GM18868 (cell line): Measurements from ENCODE around the gene KCNT2.

ENCODE experiments used
- ATAC-seq: cut with Tn5 transposase; IDR thresholded peaks from one replicate; pipeline ENCODE4 v1.9.1; 2021; ENCODE audit warnings: mild to moderate bottlenecking, moderate library complexity; ENCODE audit not compliant: unreplicated experiment

The KCNT2 gene

GRCh38 chr1:196451103-196451502 is 157.1 kb downstream of the KCNT2 start:
- ATAC-seq, result no peak

GRCh38 chr1:196450143-196451095 is 157.8 kb downstream of the KCNT2 start:
- no peak for ATAC-seq

- no peak for ATAC-seq
Observed at GRCh38 chr1:196449460-196449859, 158.8 kb downstream of the KCNT2 start.

DNA sequence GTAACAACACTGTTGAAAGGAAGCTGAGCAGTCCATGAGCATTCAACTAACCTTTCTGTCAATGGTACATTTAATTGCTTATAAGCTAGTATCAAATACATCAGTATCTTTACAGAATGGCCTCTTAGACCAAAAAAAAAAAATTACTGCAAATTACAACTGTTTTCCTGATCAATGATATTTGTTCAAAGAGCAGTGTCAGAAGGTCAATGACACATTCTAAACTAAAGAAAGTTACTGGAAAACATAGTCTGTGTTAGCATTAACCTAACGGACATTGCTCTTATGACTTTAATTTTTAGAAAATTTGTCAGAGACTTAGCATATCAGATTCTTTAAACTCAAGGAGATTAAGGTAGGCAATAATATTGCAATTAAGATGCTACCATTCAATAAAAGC is 162.5 kb downstream of the KCNT2 start:
- ATAC-seq, result no peak

DNA sequence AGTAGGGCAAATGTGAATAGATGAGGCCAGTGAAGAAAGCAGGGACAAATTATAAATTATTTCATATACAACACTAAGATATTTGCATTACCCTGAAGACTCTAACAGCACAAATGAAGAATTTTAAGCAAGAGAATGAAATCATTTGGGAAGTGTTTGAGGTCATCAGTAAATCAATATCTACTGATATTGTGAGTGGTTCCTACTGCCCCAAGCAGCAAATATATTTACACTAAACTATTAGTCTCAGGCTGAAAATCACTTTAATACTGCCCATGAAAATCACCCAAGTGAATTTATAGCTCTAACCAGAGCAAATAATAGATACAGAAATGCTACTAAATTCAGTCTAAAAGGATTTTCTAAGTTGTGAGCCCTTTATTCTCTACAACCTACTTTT is 163.6 kb downstream of the KCNT2 start:
- ATAC-seq, result no peak

DNA sequence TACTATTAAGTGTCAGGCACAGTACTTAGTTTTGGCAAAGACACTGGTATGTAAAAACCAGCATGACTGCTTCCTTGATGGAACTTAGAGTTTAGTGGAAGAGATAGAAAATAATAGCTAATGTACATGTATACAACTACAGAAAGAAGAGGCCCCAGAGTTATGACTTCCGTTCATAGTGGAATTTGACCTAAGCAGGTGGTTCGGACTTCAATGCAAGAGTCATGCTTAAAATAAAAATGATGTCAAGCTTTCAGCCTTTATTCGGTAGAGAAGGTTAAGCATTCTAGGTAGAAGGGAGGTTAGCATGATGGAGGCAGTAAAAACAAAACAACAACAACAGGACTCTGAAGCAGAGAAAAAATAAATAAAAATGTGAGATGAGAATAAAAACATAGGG is 165.9 kb downstream of the KCNT2 start:
- ATAC-seq, result no peak

- no peak for ATAC-seq
Observed at GRCh38 chr1:196440711-196441110, 167.5 kb downstream of the KCNT2 start.

DNA sequence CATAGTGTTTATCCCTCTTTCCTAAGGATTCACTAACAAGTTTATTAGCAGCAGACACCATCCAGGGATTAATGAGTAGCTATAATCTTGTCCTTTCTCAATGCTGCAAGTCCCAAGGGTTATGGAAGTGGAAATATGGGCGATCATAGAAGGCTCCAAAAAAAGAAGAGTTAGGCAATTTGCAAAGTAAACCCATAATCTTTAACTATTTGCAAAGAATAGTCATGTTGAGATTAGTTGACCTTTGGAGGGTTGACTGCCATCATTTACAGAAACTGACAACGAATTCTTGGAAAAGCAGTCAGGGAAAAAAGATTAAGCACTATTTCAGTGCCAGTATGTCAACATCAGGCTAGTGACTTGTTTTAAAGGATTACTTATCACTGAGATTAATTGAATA is 169.9 kb downstream of the KCNT2 start:
- ATAC-seq, result no peak

DNA sequence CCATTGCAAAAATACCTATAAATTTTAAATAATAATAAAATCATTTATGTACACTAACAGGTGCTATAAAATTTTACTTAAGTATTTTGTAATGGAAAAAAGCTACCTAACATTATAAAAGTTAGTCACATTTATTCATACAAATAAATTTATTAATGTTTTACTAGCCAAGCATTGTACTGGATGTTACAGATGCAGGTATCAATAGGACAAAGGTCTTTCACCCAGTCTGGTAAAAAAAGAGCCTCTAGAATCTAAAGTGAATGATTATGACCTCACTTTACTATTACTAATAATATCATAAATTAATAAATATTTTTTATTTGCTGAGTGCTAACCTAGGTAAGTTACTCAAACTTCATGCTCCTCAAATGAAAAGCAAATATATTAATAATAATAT is 170.6 kb downstream of the KCNT2 start:
- ATAC-seq, result no peak

GRCh38 chr1:196433000-196433399 is 175.2 kb downstream of the KCNT2 start:
- ATAC-seq, result no peak

- ATAC-seq, result no peak
Observed at GRCh38 chr1:196427976-196428734, 180.1 kb downstream of the KCNT2 start.

GRCh38 chr1:196425513-196425912 is 182.7 kb downstream of the KCNT2 start:
- ATAC-seq, result no peak

- ATAC-seq, result no peak
Observed at GRCh38 chr1:196423612-196424011, 184.6 kb downstream of the KCNT2 start.

- no peak for ATAC-seq
Observed at GRCh38 chr1:196418772-196419171, 189.5 kb downstream of the KCNT2 start.

DNA sequence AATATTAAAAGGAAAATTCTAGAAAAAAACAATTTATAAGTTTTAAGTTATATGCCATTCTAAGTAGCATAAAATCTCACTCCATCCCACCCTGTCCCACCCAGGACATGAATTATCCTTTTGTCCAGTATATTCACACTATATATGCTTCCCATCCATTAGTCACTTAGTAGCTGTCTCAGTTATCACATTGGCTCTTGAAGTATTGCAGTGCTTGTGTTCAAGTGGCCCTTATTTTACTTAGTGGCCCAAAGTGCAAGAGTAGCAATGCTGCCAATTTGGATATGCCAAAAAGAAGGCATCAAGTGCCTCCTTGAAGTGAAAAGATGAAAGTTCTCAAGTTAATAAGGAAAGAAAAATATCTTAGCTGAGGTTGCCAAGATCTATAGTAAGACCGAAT is 192.3 kb downstream of the KCNT2 start:
- ATAC-seq, result no peak

GRCh38 chr1:196412326-196412725 is 195.9 kb downstream of the KCNT2 start:
- no peak for ATAC-seq

DNA sequence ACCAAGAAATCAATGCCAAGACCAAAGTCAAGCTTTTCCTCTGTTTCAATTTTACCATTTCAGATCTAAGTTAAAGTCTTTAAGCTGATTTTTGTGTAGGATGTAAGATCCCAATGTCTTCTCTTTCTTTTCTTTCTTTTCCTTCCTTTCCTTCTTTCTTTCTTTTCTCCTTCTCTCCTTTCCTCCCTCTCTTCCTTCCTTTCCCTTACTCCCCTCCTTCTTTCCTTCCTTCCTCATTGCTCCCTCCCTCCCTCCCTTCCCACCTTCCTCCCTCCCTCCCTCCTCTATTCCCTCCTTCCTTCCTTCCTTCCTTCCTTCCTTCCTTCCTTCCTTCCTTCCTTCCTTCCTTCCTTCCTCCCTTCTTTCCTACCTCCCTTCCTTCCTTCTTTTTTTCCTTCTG is 197.5 kb downstream of the KCNT2 start:
- no peak for ATAC-seq

GRCh38 chr1:196409586-196409985 is 198.7 kb downstream of the KCNT2 start:
- no peak for ATAC-seq

DNA sequence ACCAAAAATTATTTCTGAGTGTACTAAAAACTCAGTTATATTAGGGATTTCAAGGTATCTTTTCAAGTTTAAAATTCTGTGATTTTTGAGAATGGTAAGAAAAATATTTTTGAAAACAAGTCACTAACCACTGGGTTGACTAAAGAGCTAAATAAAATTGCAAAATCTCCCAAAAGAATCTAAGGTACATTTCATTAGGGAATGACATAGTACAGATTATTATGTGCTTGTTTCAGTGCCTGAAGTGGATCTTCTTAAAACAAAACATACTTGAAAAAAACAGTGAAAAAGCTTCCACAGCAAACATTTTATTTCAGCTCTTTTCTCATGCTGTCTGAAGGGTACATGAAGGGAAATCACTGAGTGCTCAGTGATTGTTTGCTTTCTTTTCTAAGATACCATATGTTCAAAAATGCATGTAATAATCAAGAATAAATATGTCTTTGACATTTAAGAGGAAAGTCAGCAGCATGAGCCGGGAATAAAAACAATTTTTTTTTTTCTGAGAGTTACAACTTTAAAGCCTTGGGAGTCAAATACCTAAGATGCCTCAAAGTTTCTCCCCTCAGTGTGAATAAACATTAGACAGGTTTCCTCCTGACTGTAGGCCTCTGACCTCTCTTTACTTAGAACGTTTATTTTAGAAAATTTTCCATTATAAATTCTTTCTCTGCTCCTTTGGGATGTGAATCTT is 200.7 kb downstream of the KCNT2 start:
- no peak for ATAC-seq

DNA sequence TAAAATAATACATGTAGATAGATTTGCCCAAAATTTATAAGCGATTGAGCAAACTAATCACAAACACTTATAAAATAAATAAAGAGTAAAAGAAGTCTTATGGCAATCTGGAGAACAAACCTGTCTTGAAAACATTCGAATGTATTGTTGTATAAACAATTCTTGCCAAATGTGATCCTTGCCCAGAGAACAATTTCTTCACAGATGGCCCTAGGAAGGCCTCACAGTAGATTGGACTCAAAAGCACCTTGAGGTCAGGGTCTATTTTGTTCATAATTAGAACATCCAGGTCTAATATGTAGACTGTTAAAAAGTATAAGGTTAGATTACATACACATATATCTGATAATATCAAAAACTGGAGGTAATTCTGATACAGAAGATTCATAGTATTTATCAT is 202.4 kb downstream of the KCNT2 start:
- ATAC-seq, result no peak
